Measurements from ENCODE around the gene RAB27A. TPM values are rescaled to one million over a fixed set of nuclear protein-coding genes. Genes with fewer than 3 reads are reported as not detected.

The RAB27A gene
- total RNA-seq, 1 donor from 2014 or later, result 26.7 TPM

- Mint-ChIP-seq H3K27me3 (no peaks in the 10 kb centered on the region), H3K27ac (no peak overlapping the region), H3K36me3 (ENCODE audit: low read depth) (peaks cover 12% of the 10 kb centered on the region), H3K4me1 (no peaks in the 10 kb centered on the region), H3K4me3 (no peak overlapping the region), H3K9me3 (no peaks in the 10 kb centered on the region)
- intact Hi-C loops (cut with micrococcal nuclease), result no loop called here
- ChIA-PET CTCF (no interaction called here), POLR2A (no interaction called here)
- DNase-seq (no peak), ATAC-seq (ENCODE audit: low read depth) (no peak)
- TF ChIP-seq CTCF (IDR thresholded peaks at IDR 0.05), result no peak
These were observed 119.3 kb downstream of the RAB27A start for GRCh38 chr15:55170361-55170760.

GRCh38 chr15:55168350-55168974, 121.2 kb downstream of the RAB27A start:
- intact Hi-C loops (cut with micrococcal nuclease), result loop anchor here (1.0 to 10.0 kb wide), 2 partner anchors 56 to 122 kb away; no protein-coding TSS in a partner anchor
- ATAC-seq (ENCODE audit: low read depth), result peak; percentile 71
- ChIA-PET POLR2A (no interaction called here), CTCF (interaction anchor here (0.6 to 1.4 kb wide), 2 partner anchors 15 to 1086 kb away, joined by 3 read pairs; no protein-coding TSS in a partner anchor)
- Mint-ChIP-seq H3K4me3 (no peak overlapping the region), H3K27ac (no peak overlapping the region), H3K27me3 (no peaks in the 10 kb centered on the region), H3K36me3 (ENCODE audit: low read depth) (no peaks in the 10 kb centered on the region), H3K9me3 (no peaks in the 10 kb centered on the region), H3K4me1 (no peaks in the 10 kb centered on the region)
- no peak for DNase-seq
- TF ChIP-seq CTCF (IDR thresholded peaks at IDR 0.05), result no peak

GRCh38 chr15:55164284-55164683, 125.3 kb downstream of the RAB27A start:
- intact Hi-C loops (cut with micrococcal nuclease), result loop anchor here (10.0 kb wide), 1 partner anchor 61 kb away; no protein-coding TSS in a partner anchor
- no peaks in the 10 kb centered on the region for H3K27me3 Mint-ChIP-seq
- ATAC-seq (ENCODE audit: low read depth), result no peak
- no peaks in the 10 kb centered on the region for H3K4me1 Mint-ChIP-seq
- H3K4me3 Mint-ChIP-seq, result no peak overlapping the region
- no peaks in the 10 kb centered on the region for H3K36me3 Mint-ChIP-seq (ENCODE audit: low read depth)
- TF ChIP-seq CTCF (IDR thresholded peaks at IDR 0.05), result no peak
- ChIA-PET POLR2A (no interaction called here), CTCF (no interaction called here)
- H3K27ac Mint-ChIP-seq, result no peak overlapping the region
- no peak for DNase-seq
- no peaks in the 10 kb centered on the region for H3K9me3 Mint-ChIP-seq

Other genes with a start within 250 kb of the RAB27A start
- 90.0 and 99.5 TPM in 2 replicates for gene RSL24D1, start 92.9 kb downstream of the RAB27A start, total RNA-seq
- gene PIGBOS1, start 29.3 kb upstream of the RAB27A start, total RNA-seq, result 10.7 and 12.6 TPM in 2 replicates
- 29.8 and 31.2 TPM in 2 replicates for gene PIGB, start 29.4 kb upstream of the RAB27A start, total RNA-seq
- 11.9 and 16.2 TPM in 2 replicates for gene CCPG1, start 118.5 kb upstream of the RAB27A start, total RNA-seq
- gene PIERCE2, start 118.7 kb upstream of the RAB27A start, total RNA-seq, result 0.55 and 1.1 TPM in 2 replicates
- gene DNAAF4, start 218.4 kb upstream of the RAB27A start, total RNA-seq, result 0.20 TPM in 1 of 2 replicates, not detected in the other